ENCODE data around the gene GPR152.

GPR152 gene

DNA sequence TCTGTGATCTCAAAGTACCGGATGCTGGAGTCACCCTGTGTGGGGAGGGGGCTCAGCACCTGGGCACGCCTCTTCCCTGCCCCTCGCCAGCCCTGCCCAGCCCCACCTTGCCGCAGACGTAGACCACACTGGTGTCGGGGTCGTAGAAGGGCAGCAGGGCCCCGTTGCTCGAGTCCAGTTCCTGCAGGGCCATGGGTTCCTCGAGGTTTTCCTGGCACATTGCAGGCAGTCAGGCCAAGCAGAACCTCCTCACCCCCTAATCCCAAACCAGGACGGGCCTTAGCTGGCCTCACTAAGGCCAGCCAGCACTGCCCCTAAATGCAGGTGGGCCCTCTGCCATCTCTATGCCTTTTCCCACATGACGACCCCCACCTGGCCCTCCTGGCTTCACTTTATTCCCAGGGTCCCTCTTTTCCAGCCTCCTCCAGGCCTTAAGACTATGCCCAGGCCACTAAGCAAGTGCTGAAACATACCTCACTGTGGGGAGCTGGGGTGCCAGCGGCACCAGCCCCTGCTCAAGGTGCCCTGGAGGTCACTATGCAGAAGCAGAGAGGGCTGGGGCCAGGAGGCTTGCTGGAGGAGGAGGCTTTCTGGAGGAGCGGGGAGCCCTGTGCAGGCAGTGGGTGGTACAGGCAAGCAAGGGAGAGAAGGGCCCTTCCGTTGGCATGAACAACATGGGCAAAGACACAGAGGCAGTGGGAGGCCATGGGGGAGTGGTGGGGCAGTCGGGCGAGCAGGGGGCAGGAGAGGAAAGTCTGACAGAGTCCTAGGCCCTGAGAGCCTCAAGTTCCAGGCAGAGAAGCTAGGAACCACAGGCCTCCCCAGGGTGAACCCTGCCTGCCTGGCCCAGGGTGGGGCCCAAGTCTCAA is 12.1 kb downstream of the GPR152 start:
- H3K27me3 ChIP-seq (ENCODE audit: insufficient read depth, poor library complexity, severe bottlenecking), result no peaks in the 10 kb centered on the region
- H3K4me3 ChIP-seq (replicated peaks; ENCODE audit: insufficient read depth, low read length), result no peak overlapping the region
- H3K27ac ChIP-seq (replicated peaks), result peak overlapping the region; percentile 17
- peak; percentile 14; the same call in 1 of the 2 replicates for TF ChIP-seq POLR2AphosphoS5 (IDR thresholded peaks at IDR 0.05; ENCODE audit: low read depth)
- TF ChIP-seq, protein P1, sequence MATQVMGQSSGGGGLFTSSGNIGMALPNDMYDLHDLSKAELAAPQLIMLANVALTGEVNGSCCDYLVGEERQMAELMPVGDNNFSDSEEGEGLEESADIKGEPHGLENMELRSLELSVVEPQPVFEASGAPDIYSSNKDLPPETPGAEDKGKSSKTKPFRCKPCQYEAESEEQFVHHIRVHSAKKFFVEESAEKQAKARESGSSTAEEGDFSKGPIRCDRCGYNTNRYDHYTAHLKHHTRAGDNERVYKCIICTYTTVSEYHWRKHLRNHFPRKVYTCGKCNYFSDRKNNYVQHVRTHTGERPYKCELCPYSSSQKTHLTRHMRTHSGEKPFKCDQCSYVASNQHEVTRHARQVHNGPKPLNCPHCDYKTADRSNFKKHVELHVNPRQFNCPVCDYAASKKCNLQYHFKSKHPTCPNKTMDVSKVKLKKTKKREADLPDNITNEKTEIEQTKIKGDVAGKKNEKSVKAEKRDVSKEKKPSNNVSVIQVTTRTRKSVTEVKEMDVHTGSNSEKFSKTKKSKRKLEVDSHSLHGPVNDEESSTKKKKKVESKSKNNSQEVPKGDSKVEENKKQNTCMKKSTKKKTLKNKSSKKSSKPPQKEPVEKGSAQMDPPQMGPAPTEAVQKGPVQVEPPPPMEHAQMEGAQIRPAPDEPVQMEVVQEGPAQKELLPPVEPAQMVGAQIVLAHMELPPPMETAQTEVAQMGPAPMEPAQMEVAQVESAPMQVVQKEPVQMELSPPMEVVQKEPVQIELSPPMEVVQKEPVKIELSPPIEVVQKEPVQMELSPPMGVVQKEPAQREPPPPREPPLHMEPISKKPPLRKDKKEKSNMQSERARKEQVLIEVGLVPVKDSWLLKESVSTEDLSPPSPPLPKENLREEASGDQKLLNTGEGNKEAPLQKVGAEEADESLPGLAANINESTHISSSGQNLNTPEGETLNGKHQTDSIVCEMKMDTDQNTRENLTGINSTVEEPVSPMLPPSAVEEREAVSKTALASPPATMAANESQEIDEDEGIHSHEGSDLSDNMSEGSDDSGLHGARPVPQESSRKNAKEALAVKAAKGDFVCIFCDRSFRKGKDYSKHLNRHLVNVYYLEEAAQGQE (IDR thresholded peaks at IDR 0.05; ENCODE audit: insufficient replicate concordance, low read depth), result no peak
- DNase-seq (ENCODE audit: low read depth in 1 of 2, low spot score in 1 of 2), result no peak

DNA sequence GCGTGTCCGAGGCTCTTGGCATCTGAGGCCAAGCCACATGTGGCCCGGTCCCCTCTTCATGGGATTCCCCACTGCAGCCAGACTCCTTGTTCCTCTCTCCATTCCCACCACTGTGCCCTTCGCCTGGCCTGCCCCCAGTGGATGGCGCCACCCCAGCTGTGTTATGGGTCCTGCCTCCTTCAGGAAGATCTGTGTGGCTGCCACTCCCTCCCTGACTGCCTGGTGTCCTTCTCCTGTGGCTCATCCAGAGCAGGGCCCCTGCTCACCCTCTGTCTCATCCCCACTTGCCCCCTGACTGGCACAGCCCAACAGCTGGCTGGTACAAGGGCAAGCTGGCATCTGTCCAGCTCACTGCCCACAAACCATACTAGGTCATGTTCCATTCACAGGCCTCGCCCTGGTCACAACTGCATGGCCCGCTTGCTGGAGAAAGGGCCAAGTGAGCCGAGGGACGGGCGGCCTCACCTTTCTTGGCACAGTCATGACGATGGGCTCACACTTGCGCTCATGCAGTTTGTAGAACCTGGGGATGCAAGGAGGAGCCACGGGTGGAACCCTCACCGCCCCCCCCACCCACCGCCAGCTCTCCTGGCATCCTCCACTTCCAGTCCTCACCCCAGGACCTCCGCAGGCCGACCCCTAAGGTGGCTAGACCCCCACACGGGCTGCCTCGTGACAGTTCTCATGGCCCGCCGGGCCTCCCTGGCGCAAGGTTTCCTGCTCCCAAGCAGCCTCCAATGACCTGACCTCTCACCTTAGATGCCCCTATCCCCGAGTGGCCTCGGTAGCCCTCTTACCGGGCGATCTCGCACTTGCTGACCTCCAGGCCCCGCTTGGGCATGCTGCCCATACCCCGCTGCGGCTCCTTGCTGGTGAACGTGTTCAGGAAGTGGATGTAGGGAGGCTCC is 13.0 kb downstream of the GPR152 start:
- Histone ChIP-seq H3K27me3 (ENCODE audit: insufficient read depth, poor library complexity, severe bottlenecking) (no peaks in the 10 kb centered on the region), H3K4me3 (replicated peaks; ENCODE audit: insufficient read depth, low read length) (peak overlapping the region; percentile 58), H3K27ac (replicated peaks) (no peak overlapping the region; the same call in 1 of the 2 replicates)
- TF ChIP-seq, protein P2, sequence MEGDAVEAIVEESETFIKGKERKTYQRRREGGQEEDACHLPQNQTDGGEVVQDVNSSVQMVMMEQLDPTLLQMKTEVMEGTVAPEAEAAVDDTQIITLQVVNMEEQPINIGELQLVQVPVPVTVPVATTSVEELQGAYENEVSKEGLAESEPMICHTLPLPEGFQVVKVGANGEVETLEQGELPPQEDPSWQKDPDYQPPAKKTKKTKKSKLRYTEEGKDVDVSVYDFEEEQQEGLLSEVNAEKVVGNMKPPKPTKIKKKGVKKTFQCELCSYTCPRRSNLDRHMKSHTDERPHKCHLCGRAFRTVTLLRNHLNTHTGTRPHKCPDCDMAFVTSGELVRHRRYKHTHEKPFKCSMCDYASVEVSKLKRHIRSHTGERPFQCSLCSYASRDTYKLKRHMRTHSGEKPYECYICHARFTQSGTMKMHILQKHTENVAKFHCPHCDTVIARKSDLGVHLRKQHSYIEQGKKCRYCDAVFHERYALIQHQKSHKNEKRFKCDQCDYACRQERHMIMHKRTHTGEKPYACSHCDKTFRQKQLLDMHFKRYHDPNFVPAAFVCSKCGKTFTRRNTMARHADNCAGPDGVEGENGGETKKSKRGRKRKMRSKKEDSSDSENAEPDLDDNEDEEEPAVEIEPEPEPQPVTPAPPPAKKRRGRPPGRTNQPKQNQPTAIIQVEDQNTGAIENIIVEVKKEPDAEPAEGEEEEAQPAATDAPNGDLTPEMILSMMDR (IDR thresholded peaks at IDR 0.05; ENCODE audit: insufficient read depth, low read length), result peak; percentile 11
- TF ChIP-seq SPI1 (IDR thresholded peaks at IDR 0.05; ENCODE audit: borderline replicate concordance, low read depth), result no peak
- TF ChIP-seq GABPA (IDR thresholded peaks at IDR 0.05; ENCODE audit: low read depth), result no peak
- peak; percentile 47; the same call in 1 of the 2 replicates for TF ChIP-seq POLR2AphosphoS5 (IDR thresholded peaks at IDR 0.05; ENCODE audit: low read depth)
- TF ChIP-seq, protein P1 (IDR thresholded peaks at IDR 0.05; ENCODE audit: insufficient replicate concordance, low read depth), result no peak
- DNase-seq (ENCODE audit: low read depth in 1 of 2, low spot score in 1 of 2), result peak; percentile 66 to 72

DNA sequence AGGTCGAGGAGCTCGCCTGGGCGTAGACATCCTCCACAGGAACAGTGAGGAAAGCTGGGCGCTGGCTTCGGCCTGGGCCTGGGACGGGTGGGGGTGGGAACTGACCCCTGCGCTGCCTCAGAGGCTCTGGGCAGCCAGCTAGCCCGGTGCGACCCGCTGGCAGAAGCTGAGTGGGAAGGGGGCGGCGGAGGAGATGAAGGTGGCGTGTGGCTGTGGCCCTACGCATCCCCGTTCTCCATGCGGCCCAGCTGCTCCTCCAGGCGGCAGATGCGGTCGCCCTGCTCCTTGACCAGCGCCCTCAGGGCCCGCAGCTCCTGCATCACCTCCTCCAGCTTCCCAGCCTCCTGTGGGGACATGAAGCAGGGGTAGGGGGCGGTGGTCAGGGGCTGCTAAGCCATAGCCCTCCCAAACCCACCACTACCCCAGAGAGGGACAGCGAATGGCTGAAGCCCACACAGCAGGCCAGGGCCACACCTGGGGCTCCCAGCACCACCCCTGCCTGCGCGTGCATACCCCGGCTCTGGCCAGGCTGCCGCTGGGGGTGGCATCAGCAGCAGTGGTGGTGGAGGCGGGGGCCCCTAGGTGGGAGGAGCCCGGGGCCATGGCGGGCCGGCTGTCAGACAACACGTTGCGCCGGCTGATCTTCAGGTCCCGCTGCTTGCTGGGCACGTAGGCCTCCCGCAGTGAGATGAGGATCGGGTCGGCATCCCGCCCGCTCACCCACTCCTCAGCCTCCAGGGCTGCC is 14.2 kb downstream of the GPR152 start:
- Histone ChIP-seq H3K27me3 (ENCODE audit: insufficient read depth, poor library complexity, severe bottlenecking) (no peaks in the 10 kb centered on the region), H3K4me3 (replicated peaks; ENCODE audit: insufficient read depth, low read length) (peak overlapping the region; percentile 58), H3K27ac (replicated peaks) (peak overlapping the region; percentile 98)
- TF ChIP-seq GABPA (IDR thresholded peaks at IDR 0.05; ENCODE audit: low read depth) (no peak), POLR2AphosphoS5 (IDR thresholded peaks at IDR 0.05; ENCODE audit: low read depth) (peak; percentile 70), SPI1 (IDR thresholded peaks at IDR 0.05; ENCODE audit: borderline replicate concordance, low read depth) (no peak)
- TF ChIP-seq, protein P2 (IDR thresholded peaks at IDR 0.05; ENCODE audit: insufficient read depth, low read length), result no peak
- DNase-seq (ENCODE audit: low read depth in 1 of 2, low spot score in 1 of 2), result peak; percentile 59 to 70
